GM12865 (cell line): Measurements from ENCODE around the gene WLS.

Experiments
- DNase-seq: peaks from one replicate; pipeline ENCODE4 v3.0.0; 2010; ENCODE audit warnings: low read depth
- H3K4me3 ChIP-seq: 2 replicates; pipeline ENCODE4 v1.5.1; 2011; ENCODE audit warnings: mild to moderate bottlenecking, low read depth, low read length, control low read depth
- TF ChIP-seq, protein P1 (sequence below): IDR thresholded peaks from 2 replicates; pipeline ENCODE4 v1.5.1; 2011; ENCODE audit warnings: low read length, control low read depth, low read depth, inconsistent platforms; ENCODE audit not compliant: insufficient read depth; ENCODE audit errors: missing control alignments

The WLS gene

DNA sequence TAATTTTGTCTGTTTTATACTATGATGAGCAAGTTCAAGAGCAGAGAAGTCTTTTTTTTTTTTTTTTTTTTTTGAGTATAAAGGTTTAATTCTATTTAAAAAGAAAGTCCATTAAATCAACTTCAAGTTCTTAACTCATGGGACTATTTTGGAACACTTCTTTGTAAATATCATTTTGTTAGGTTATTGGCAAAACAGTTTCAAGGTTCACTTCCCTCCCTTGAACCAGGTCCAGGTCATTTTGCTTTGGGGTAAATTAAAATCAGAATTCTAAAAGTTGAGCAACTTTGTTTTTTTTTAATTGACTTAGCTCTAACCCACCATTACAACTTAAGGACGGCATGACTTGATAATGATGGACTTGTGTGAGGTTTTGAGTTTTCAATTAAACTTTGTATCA lies 72.3 kb downstream of the WLS start:
- no peak overlapping the region for H3K4me3 ChIP-seq
- TF ChIP-seq, protein P1, sequence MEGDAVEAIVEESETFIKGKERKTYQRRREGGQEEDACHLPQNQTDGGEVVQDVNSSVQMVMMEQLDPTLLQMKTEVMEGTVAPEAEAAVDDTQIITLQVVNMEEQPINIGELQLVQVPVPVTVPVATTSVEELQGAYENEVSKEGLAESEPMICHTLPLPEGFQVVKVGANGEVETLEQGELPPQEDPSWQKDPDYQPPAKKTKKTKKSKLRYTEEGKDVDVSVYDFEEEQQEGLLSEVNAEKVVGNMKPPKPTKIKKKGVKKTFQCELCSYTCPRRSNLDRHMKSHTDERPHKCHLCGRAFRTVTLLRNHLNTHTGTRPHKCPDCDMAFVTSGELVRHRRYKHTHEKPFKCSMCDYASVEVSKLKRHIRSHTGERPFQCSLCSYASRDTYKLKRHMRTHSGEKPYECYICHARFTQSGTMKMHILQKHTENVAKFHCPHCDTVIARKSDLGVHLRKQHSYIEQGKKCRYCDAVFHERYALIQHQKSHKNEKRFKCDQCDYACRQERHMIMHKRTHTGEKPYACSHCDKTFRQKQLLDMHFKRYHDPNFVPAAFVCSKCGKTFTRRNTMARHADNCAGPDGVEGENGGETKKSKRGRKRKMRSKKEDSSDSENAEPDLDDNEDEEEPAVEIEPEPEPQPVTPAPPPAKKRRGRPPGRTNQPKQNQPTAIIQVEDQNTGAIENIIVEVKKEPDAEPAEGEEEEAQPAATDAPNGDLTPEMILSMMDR, result no peak
- no peak for DNase-seq

DNA sequence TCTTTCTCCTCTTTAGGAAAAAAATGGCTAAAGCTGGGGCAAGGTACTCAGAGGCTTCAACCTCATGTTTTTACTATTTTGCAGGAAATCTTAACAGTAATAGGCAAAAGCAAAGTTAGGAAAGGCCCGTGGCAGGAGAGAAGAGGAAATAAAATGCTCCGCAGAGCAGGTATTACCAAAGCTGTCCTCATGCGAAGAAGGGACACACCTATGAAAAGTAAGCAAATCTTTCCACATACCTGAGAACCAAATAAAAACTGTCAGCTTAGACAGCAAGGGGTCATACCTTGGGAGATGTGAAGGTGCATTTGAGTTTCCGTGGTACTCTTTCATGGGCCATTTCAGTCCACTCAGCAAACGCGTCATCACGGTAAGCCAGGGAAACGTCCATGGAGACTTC lies 73.5 kb downstream of the WLS start:
- no peak for DNase-seq
- TF ChIP-seq, protein P1, result no peak
- no peak overlapping the region for H3K4me3 ChIP-seq

DNA sequence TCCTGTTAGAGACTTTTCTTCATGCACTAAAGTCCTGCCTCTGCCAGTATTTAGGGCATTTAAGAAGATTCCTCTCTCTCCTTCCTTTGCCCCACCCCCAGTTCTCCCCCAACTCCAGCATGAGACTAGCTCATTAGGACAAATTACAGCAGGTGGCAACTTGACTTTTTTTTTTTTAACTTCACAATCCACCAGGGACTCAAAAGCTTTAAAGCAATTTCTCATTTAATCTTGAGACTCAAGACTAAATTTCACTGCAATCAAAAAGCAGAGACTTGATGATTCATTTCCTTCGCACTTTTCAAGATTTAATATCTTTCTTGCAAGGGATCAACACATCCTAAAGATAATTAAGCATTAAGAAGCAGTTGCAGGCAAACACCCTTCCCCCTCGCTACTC lies 74.9 kb downstream of the WLS start:
- no peak for DNase-seq
- TF ChIP-seq, protein P1, result no peak
- no peak overlapping the region for H3K4me3 ChIP-seq

DNA sequence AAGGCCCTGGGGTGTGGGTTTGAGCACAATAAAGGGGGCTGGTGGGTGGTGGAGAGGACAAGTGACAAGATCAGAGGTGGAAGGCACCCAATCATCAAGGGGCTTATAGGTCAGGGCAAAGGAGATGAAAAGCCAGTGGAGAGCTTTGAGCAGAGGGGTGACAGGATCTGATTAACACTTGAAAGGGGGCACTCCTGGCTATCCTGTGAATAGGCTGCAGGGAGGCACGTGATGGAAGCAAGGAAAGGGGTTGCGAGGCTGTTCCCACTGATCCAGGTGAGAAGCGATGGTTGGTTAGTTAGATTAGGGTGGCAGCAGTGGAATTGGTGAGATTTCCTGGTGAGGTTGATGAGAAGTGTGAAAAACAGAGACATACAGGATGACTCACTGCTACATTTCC lies 80.6 kb downstream of the WLS start:
- H3K4me3 ChIP-seq, result no peak overlapping the region
- TF ChIP-seq, protein P1, result no peak
- no peak for DNase-seq

DNA sequence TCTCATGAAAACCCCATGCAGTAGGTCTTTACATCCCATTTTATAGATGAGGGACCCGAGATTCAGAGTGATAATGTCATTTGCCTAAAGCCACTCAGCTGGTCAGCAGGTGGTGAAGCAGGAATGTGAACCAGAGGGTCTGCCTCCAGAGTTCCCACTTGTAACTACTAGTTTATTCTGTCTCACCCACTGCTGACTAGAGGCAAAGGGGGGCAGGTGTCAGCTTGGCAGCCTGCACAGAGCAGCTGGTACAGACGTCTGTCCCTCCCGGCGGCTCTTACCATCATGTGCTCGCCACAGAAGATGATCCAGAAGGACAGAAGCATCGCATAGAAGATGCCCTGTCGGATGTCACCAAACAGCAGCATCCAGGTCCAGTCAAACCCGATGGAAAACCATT lies 82.4 kb downstream of the WLS start:
- no peak for DNase-seq
- TF ChIP-seq, protein P1, result no peak

DNA sequence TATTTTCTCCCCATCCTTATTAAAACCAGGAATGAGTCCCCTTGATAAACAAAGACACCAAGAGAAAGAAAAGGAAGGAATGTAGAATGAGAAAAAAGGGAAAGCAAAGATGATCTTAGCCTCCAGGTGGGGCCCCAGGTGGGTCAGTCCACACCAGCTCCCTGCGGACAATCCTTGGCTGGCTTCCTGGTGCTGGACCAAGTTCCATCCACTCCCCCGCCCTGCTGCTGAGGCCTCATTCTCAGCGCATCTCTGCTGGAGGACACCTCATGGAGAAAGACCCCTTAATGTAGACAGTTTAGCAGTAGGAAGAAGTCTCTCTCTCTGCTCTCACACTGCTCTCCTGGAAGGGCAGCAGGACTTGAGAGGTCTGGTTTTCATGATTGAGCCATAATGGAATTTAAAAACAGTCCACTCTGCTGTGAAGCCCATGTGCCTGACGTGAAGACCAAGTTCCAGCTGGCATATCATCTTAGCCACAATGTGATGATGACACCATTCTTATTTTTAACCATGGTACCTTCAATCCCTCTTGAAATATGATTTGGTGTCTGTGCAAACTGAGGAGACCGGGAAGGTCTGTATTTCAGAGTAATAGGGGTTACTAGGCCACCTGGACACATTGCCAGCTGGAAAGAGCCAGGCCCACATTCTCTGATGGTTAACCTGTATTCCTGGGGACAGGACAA lies 83.1 kb downstream of the WLS start:
- TF ChIP-seq, protein P1, result no peak
- DNase-seq, result no peak
- H3K4me3 ChIP-seq, result no peak overlapping the region

More for the DNA sequence above, 82.4 kb downstream of the WLS start:
- no peak overlapping the region for H3K4me3 ChIP-seq

DNA sequence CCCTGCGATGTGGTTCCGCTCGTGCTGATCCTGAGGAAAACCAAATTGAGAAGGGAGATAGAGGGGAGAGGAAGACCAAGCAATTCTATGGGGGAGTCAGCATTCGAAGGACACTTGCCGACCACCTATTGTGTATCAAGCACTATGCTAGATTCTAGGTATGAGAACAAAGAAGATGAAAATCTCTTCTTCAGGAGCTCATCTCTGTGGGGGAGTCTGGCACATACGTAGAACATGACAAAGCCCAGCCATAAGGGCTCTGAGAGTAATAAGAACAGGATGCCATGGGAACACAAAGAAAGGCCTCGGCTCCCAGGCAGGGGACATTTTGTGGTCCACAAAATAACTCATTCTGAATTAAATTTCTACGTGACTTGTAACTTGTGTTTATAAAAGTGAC lies 83.7 kb downstream of the WLS start:
- TF ChIP-seq, protein P1, result no peak
- no peak overlapping the region for H3K4me3 ChIP-seq
- DNase-seq, result no peak
